Nephron (organoid): ENCODE results near the gene E4F1.

Experiments used
- H3K27ac Mint-ChIP-seq, 3 experiments: 2 replicates each; pipeline ENCODE4 v1.8.0; 2020; ENCODE audit warnings: mixed read lengths in 3 of 3, mild to moderate bottlenecking in 2 of 3, moderate library complexity in 1 of 3
- H3K27me3 Mint-ChIP-seq: 2 replicates; pipeline ENCODE4 v1.8.0; 2021; ENCODE audit warnings: low read depth, mild to moderate bottlenecking, moderate library complexity, mixed read lengths
- H3K36me3 Mint-ChIP-seq: 2 replicates; pipeline ENCODE4 v1.8.0; 2020; ENCODE audit warnings: low read depth, mixed read lengths
- H3K4me1 Mint-ChIP-seq: 2 replicates; pipeline ENCODE4 v1.8.0; 2020; ENCODE audit warnings: mixed read lengths
- H3K4me3 Mint-ChIP-seq, 3 experiments: 2 replicates each; pipeline ENCODE4 v1.8.0; 2020; ENCODE audit warnings: mild to moderate bottlenecking in 3 of 3, mixed read lengths in 3 of 3, moderate library complexity in 2 of 3
- H3K9me3 Mint-ChIP-seq: 2 replicates; pipeline ENCODE4 v1.8.0; 2020; ENCODE audit warnings: mixed read lengths
- CTCF ChIP-seq, 3 experiments: fragments of 200-600 bp; sonication (generic); IDR thresholded peaks; one replicate each; pipeline ENCODE4 v1.5.0; 2021; ENCODE audit warnings: antibody characterized with exemption in 3 of 3; ENCODE audit not compliant: unreplicated experiment in 3 of 3

E4F1 gene

GRCh38 chr16:2180962-2181923 lies 42.1 kb upstream of the E4F1 start:
- no peaks in the 10 kb centered on the region for H3K9me3 Mint-ChIP-seq
- H3K36me3 Mint-ChIP-seq: no peaks in the 10 kb centered on the region
- no peaks in the 10 kb centered on the region for H3K27me3 Mint-ChIP-seq
- no peak for TF ChIP-seq CTCF (IDR thresholded peaks at IDR 0.05; ENCODE audit: unreplicated experiment in 3 of 3)
- H3K4me1 Mint-ChIP-seq: no peaks in the 10 kb centered on the region
- no peak overlapping the region for H3K27ac Mint-ChIP-seq
- no peak overlapping the region for H3K4me3 Mint-ChIP-seq

GRCh38 chr16:2181952-2182351 lies 41.4 kb upstream of the E4F1 start:
- H3K27ac Mint-ChIP-seq: no peak overlapping the region
- no peak for TF ChIP-seq CTCF (IDR thresholded peaks at IDR 0.05; ENCODE audit: unreplicated experiment in 3 of 3)
- no peak overlapping the region for H3K4me3 Mint-ChIP-seq
- no peaks in the 10 kb centered on the region for H3K9me3 Mint-ChIP-seq
- no peaks in the 10 kb centered on the region for H3K27me3 Mint-ChIP-seq
- no peaks in the 10 kb centered on the region for H3K4me1 Mint-ChIP-seq
- no peaks in the 10 kb centered on the region for H3K36me3 Mint-ChIP-seq

- H3K27ac Mint-ChIP-seq: no peak overlapping the region
- H3K36me3 Mint-ChIP-seq: no peaks in the 10 kb centered on the region
- no peak overlapping the region for H3K4me3 Mint-ChIP-seq
- H3K27me3 Mint-ChIP-seq: no peaks in the 10 kb centered on the region
- TF ChIP-seq CTCF (IDR thresholded peaks at IDR 0.05; ENCODE audit: unreplicated experiment in 3 of 3): no peak
- no peaks in the 10 kb centered on the region for H3K4me1 Mint-ChIP-seq
- no peaks in the 10 kb centered on the region for H3K9me3 Mint-ChIP-seq
Observed at GRCh38 chr16:2183671-2184070, 39.7 kb upstream of the E4F1 start.

- Mint-ChIP-seq H3K27ac (no peak overlapping the region), H3K4me1 (no peaks in the 10 kb centered on the region), H3K9me3 (no peaks in the 10 kb centered on the region), H3K36me3 (no peaks in the 10 kb centered on the region), H3K27me3 (no peaks in the 10 kb centered on the region), H3K4me3 (no peak overlapping the region)
- TF ChIP-seq CTCF (IDR thresholded peaks at IDR 0.05; ENCODE audit: unreplicated experiment in 3 of 3): no peak
Observed at GRCh38 chr16:2184346-2184745, 39.0 kb upstream of the E4F1 start.

- no peak overlapping the region for H3K27ac Mint-ChIP-seq
- no peaks in the 10 kb centered on the region for H3K27me3 Mint-ChIP-seq
- no peaks in the 10 kb centered on the region for H3K4me1 Mint-ChIP-seq
- no peaks in the 10 kb centered on the region for H3K9me3 Mint-ChIP-seq
- no peaks in the 10 kb centered on the region for H3K36me3 Mint-ChIP-seq
- H3K4me3 Mint-ChIP-seq: no peak overlapping the region
- no peak for TF ChIP-seq CTCF (IDR thresholded peaks at IDR 0.05; ENCODE audit: unreplicated experiment in 3 of 3)
Observed at GRCh38 chr16:2184962-2185361, 38.4 kb upstream of the E4F1 start.

- H3K4me1 Mint-ChIP-seq: no peaks in the 10 kb centered on the region
- no peak for TF ChIP-seq CTCF (IDR thresholded peaks at IDR 0.05; ENCODE audit: unreplicated experiment in 3 of 3)
- no peaks in the 10 kb centered on the region for H3K36me3 Mint-ChIP-seq
- H3K27me3 Mint-ChIP-seq: no peaks in the 10 kb centered on the region
- H3K4me3 Mint-ChIP-seq: no peak overlapping the region
- H3K27ac Mint-ChIP-seq: no peak overlapping the region
- H3K9me3 Mint-ChIP-seq: no peaks in the 10 kb centered on the region
Observed at GRCh38 chr16:2186064-2186463, 37.3 kb upstream of the E4F1 start.
